Tibial nerve (tissue), 3 donors: ENCODE results near the gene ABO.
"Not testable (repeated sequence)": the region's sequence is repeated elsewhere in the genome, so short reads cannot be mapped to it uniquely, and the experiment has no call there.

Experiments used
- CTCF ChIP-seq, 5 experiments: fragments of 200-600 bp in 3 of 5; fragments of 450-650 bp in 2 of 5; sonication (generic) in 3 of 5; IDR thresholded peaks; one replicate each; pipeline ENCODE4 v1.5.1; 2016 to 2019; ENCODE audit warnings: antibody characterized with exemption in 5 of 5, mild to moderate bottlenecking in 3 of 5, moderate library complexity in 2 of 5
- POLR2A ChIP-seq, 2 donors: fragments of 450-650 bp; IDR thresholded peaks; one replicate each; pipeline ENCODE4 v1.6.1; 2017; ENCODE audit warnings: antibody characterized with exemption in 2 of 2, mild to moderate bottlenecking in 2 of 2, moderate library complexity in 2 of 2

GRCh38 chr9:133251221-133251620 is 23.8 kb downstream of the ABO start:
- not testable (repeated sequence) for TF ChIP-seq CTCF, POLR2A (IDR thresholded peaks at IDR 0.05)
